Astrocyte of the cerebellum (primary cell): ENCODE measurements around the gene SORCS2.

Experiments
- DNase-seq: peaks from one replicate; pipeline ENCODE4 v3.0.0-alpha.2; 2011; ENCODE audit warnings: low read depth
- H3K4me3 ChIP-seq: 2 replicates; pipeline ENCODE4 v1.5.1; 2011; ENCODE audit warnings: mild to moderate bottlenecking, low read depth, low read length, moderate library complexity
- CTCF ChIP-seq: IDR thresholded peaks from 2 replicates; pipeline ENCODE4 v1.5.1; 2012; ENCODE audit warnings: low read length, low read depth, moderate library complexity, mild to moderate bottlenecking; ENCODE audit errors: missing control alignments
- in situ Hi-C: cut with HindIII; loops from 2 replicates; pipeline ENCODE4 v1.10.0; 2017; ENCODE audit warnings: low sequenced_read_pairs

SORCS2 gene

GRCh38 chr4:7679406-7680040, 487.2 kb downstream of the SORCS2 start:
- in situ Hi-C loops: no loop called here
- DNase-seq: no peak
- no peak overlapping the region for H3K4me3 ChIP-seq
- TF ChIP-seq CTCF: no peak

GRCh38 chr4:7680106-7680505, 487.8 kb downstream of the SORCS2 start:
- H3K4me3 ChIP-seq: no peak overlapping the region
- in situ Hi-C loops: no loop called here
- no peak for TF ChIP-seq CTCF
- DNase-seq: no peak

- in situ Hi-C loops: no loop called here
- no peak overlapping the region for H3K4me3 ChIP-seq
- DNase-seq: no peak
- no peak for TF ChIP-seq CTCF
These were observed 488.4 kb downstream of the SORCS2 start for GRCh38 chr4:7680731-7681130.

- H3K4me3 ChIP-seq: no peak overlapping the region
- TF ChIP-seq CTCF: no peak
- DNase-seq: no peak
- in situ Hi-C loops: no loop called here
These were observed 490.9 kb downstream of the SORCS2 start for GRCh38 chr4:7683126-7683703.

- no peak for DNase-seq
- no peak for TF ChIP-seq CTCF
- in situ Hi-C loops: no loop called here
- no peak overlapping the region for H3K4me3 ChIP-seq
These were observed 492.0 kb downstream of the SORCS2 start for GRCh38 chr4:7684294-7684693.

GRCh38 chr4:7686070-7686870, 493.9 kb downstream of the SORCS2 start:
- H3K4me3 ChIP-seq: no peak overlapping the region
- in situ Hi-C loops: no loop called here
- no peak for DNase-seq
- no peak for TF ChIP-seq CTCF
